Measurements from ENCODE around the gene SIX2.

SIX2 gene

DNA sequence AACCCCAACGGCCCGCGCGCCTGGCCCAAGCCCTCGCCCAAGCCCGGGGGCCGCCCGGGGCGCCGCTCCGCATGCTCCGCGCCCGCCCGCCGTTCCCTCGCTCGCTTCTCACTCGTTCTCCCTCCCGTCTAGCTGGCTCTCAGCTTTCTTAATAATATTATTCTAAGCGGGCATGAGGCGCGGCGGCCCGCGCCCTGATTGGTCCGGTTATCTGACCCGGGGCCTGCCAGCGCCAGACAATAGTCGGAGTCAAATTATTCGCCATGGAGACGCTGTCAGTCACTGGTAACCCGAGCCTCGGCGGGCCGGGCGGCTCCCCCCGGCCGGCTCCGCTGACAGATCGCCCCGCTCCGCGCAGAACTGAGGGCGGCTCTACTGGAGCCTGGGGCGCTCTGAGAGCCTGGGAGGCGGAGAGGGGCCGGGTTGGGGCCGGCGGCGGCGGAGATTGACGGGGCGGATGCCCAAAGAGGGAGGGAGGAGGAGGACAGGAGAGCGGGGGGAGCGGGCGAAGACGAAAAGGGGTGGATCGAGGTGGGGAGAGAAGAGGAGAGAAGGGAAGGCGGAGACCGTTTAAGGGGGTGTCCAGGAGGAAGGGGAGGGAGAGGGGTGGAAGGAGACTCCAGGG lies at the start of gene SIX2:
SIX2 (minus strand) TSS at position 150 of the 625 bp plus-strand sequence. CDS start 342 bp downstream, outside the sequence.
- TF ChIP-seq, protein P1, sequence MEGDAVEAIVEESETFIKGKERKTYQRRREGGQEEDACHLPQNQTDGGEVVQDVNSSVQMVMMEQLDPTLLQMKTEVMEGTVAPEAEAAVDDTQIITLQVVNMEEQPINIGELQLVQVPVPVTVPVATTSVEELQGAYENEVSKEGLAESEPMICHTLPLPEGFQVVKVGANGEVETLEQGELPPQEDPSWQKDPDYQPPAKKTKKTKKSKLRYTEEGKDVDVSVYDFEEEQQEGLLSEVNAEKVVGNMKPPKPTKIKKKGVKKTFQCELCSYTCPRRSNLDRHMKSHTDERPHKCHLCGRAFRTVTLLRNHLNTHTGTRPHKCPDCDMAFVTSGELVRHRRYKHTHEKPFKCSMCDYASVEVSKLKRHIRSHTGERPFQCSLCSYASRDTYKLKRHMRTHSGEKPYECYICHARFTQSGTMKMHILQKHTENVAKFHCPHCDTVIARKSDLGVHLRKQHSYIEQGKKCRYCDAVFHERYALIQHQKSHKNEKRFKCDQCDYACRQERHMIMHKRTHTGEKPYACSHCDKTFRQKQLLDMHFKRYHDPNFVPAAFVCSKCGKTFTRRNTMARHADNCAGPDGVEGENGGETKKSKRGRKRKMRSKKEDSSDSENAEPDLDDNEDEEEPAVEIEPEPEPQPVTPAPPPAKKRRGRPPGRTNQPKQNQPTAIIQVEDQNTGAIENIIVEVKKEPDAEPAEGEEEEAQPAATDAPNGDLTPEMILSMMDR (IDR thresholded peaks at IDR 0.05; ENCODE audit: low read depth, low read length) = no peak
- DNase-seq (ENCODE audit: extremely low read depth, low read depth) = peak; percentile 97

DNA sequence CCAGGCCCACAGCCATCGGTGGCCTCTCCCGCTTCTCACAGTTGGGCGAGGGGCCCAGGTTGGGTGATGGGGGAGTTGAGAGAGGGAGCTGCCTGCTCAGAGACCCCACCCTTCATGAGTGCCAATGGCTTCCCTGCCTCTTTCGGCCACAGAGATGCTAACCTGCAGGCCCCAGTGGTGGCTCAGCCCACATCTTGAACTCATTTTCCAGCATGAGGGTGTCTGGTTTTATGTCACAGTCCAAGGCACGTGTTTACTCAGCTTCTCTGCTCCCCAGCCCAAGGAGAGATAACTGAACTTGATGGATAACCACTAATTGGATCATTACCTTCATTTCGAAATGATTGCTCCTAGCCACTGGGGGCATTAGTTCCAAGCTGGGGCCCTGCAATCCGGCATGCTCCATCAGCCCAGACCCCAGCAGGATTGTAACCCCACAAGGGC lies 45.9 kb upstream of the SIX2 start:
- TF ChIP-seq, protein P1 (IDR thresholded peaks at IDR 0.05; ENCODE audit: low read depth, low read length) = no peak; the same call in 1 of the 2 replicates
- DNase-seq (ENCODE audit: extremely low read depth, low read depth) = peak; percentile 19

DNA sequence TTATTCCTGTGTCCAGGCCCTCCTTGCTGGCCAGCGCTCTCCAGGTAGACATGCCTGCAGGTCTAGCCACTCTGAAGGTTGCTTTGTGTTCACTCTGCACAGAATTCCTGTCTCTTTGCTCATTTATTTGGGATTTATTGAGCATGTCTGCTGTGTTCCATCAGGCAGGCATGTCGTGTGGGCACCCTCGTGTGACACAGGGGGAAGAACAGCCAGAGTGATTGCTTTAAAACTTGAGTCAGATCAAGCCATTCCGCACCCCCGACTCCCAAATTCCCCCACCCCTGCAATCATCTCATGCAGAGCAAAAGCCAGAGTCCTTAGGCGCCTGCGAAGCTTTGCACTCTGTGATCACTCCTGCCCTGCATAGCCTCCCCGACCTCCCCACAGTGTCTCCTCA lies 44.7 kb upstream of the SIX2 start:
- TF ChIP-seq, protein P1 (IDR thresholded peaks at IDR 0.05; ENCODE audit: low read depth, low read length) = no peak
- DNase-seq (ENCODE audit: extremely low read depth, low read depth) = no peak

DNA sequence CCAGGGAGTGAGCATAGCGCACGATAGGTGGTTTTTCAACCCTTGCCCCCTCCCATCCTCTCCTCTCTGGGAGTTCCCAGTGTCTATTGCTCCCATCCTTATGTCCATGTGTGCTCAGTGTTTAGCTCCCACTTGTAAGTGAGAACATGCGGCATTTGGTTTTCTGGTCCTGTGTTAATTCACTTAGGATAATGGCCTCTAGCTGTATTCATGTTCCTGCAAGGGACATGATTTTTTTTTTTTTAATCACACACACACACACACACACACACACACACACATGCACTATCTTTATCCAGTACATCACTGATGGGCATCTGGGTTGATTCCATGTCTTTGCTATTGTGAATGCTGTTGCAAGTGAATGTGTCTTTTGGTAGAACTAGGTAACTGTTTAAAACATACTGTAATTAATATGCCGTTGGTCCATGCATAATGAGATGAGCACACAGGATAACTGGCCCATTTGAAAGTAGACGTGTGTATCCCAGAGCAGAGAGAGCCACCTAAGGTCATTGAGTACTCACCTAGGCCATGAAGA lies 43.2 kb upstream of the SIX2 start:
- TF ChIP-seq, protein P1 (IDR thresholded peaks at IDR 0.05; ENCODE audit: low read depth, low read length) = no peak
- DNase-seq (ENCODE audit: extremely low read depth, low read depth) = no peak

DNA sequence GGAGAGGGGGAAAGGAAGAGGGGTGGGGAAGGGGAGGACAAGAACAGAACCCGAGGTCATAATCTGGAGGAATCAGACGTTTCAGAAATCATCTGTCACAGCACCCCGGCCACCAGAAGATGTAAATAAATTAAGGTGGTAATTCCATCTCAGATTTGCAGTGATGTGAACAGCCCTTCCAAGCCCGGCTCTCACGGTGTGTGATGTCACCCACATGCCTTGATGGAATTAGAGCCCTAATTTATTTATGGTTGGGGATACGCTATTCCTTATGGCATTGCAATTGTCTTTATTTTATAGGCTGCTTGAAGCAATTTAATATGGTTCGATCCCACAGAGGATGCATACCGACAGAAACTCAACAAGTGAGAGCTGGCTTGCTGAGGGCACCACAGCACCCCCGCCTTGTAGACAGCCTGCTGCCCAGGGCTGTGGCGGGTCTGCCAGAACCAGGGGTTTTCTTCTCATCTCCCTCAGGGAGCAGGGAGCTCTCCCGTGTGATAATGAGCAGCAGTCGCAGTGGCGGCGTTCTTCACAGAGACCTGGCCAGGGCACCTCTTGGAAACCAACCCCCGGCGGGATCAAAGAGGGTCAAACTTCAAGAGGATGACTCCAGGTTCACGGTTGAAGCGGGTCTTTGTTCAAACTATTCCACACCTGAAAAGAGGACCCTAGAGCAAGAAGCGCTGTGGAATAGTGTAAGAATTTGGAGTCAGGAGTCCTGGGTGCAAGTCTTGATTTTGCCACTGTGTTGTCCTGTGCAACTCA lies 40.5 kb upstream of the SIX2 start:
- TF ChIP-seq, protein P1 (IDR thresholded peaks at IDR 0.05; ENCODE audit: low read depth, low read length) = no peak
- no peak for DNase-seq (ENCODE audit: extremely low read depth, low read depth)

DNA sequence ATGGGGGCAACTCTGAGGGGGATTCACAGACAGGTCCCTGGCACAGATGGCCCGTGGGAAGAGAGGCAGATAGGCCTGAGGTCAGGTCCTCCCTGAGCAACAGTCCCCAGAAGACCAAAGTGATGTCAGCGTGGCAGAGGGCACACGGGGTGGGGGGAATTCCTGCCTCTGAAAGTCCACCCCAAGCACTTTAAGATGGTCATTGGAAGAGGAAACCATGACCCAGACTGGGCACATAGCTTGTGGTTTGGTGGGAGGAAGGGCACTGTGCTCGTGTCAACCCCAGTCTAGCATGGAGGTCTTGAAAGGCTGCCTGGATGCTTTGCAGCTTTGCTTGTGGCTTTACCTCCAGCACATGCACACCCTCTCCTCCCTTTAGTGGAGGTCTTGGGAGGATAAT lies 38.0 kb upstream of the SIX2 start:
- TF ChIP-seq, protein P1 (IDR thresholded peaks at IDR 0.05; ENCODE audit: low read depth, low read length) = no peak
- no peak for DNase-seq (ENCODE audit: extremely low read depth, low read depth)

DNA sequence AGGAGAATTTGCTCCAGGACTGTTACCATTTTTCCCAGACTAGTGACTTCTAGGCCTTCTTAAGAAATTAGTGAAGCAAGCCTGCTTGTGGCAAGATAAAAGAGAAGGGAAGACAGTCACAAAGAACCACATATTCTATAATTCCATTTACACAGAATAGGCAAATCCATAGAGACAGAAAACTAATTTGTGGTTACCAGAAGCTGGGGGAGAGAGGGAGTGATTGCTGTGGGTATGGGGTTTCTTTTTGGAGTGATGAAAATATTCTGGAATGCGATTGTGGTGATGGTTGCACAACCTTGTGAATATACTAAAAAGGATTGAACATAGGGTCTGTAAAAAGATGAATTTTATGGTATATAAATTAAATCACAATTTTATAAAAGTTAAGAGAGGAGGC lies 37.5 kb upstream of the SIX2 start:
- TF ChIP-seq, protein P1 (IDR thresholded peaks at IDR 0.05; ENCODE audit: low read depth, low read length) = no peak

More for the DNA sequence above, 37.5 kb upstream of the SIX2 start:
- no peak for DNase-seq (ENCODE audit: extremely low read depth, low read depth)
